GM12878 (cell line): ENCODE measurements around the gene ARL16. TPM values are rescaled to one million over a fixed set of nuclear protein-coding genes. Genes with fewer than 3 reads are reported as not detected.

Experiments
- ATAC-seq: fragments of 200-7000 bp; cut with Tn5 transposase; 3 replicates; pipeline ENCODE4 v1.9.1; 2020; ENCODE audit warnings: mild to moderate bottlenecking, moderate library complexity
- BruUV-seq: library from RNA; stranded (reverse); fragments of 400-500 nt; replicated peaks from 2 replicates; lab custom pipeline; 2021; lab: Mats Ljungman, UMichigan
- CTCF ChIA-PET: fragments of 300-600 bp; sonication (Branson Sonifier 250); formaldehyde crosslinking; extraction: SDS; loops from one replicate; lab custom pipeline; 2021; ENCODE audit warnings: inconsistent platforms; lab: Yijun Ruan, JAX
- POLR2A ChIA-PET: fragments of 350-600 bp; formaldehyde crosslinking; extraction: SDS; loops from one replicate; lab custom pipeline; 2021; ENCODE audit warnings: inconsistent platforms; lab: Charles Lee
- RAD21 ChIA-PET: fragments of 300-600 bp; sonication (Branson Sonifier 250); formaldehyde crosslinking; loops from one replicate; lab custom pipeline; 2023; ENCODE audit warnings: antibody characterized with exemption; ENCODE audit not compliant: unreplicated experiment; lab: Charles Lee
- SMC1A ChIA-PET: fragments of 300-600 bp; sonication (Branson Sonifier 250); formaldehyde crosslinking; loops from one replicate; lab custom pipeline; 2023; ENCODE audit not compliant: unreplicated experiment, uncharacterized antibody; lab: Charles Lee
- DNase-seq: peaks from one replicate; pipeline ENCODE4 v3.0.0-alpha.2; 2011; ENCODE audit warnings: low read depth, low spot score
- FAIRE-seq: peaks from 3 replicates; lab custom pipeline; 2011; peaks lifted over from hg19 to GRCh38; lab: Jason Lieb, UNC
- H2AFZ ChIP-seq: 2 replicates; pipeline ENCODE4 v1.6.0; 2011; ENCODE audit warnings: low read depth, low read length, control low read depth; ENCODE audit not compliant: control insufficient read depth
- H3K27ac ChIP-seq: 2 replicates; pipeline ENCODE4 v1.5.1; 2011; ENCODE audit warnings: control low read depth; ENCODE audit not compliant: control insufficient read depth, insufficient read depth
- H3K27me3 ChIP-seq, 2 experiments: replicated peaks in 1 of 2; 2 replicates each; pipeline versions ENCODE4 v1.6.0 to v1.6.1; 2011; ENCODE audit warnings: low read length in 1 of 2; ENCODE audit not compliant: control insufficient read depth in 2 of 2, insufficient read depth in 2 of 2
- H3K36me3 ChIP-seq, 2 experiments: 2 replicates each; pipeline ENCODE4 v1.5.1; 2011; ENCODE audit warnings: low read length in 1 of 2; ENCODE audit not compliant: control insufficient read depth in 2 of 2, insufficient read depth in 2 of 2
- H3K4me1 ChIP-seq: 2 replicates; pipeline ENCODE4 v1.6.1; 2011; ENCODE audit warnings: mild to moderate bottlenecking, low read length, moderate library complexity, mixed read lengths; ENCODE audit not compliant: control insufficient read depth, insufficient read depth
- H3K4me2 ChIP-seq: 2 replicates; pipeline ENCODE4 v1.6.0; 2011; ENCODE audit warnings: control low read depth; ENCODE audit not compliant: control insufficient read depth, insufficient read depth
- H3K4me3 ChIP-seq: fragments of 200-600 bp; sonication (generic); 2 replicates; pipeline ENCODE4 v1.5.1; 2016
- H3K79me2 ChIP-seq: 2 replicates; pipeline ENCODE4 v1.6.0; 2011; ENCODE audit warnings: low read length; ENCODE audit not compliant: control insufficient read depth, insufficient read depth
- H3K9ac ChIP-seq: 2 replicates; pipeline ENCODE4 v1.8.0; 2011; ENCODE audit warnings: low read length, control low read depth, mixed read lengths; ENCODE audit not compliant: control insufficient read depth, insufficient read depth
- H3K9me3 ChIP-seq: replicated peaks from 3 replicates; pipeline ENCODE4 v1.5.1; 2011; ENCODE audit warnings: mild to moderate bottlenecking, low read length; ENCODE audit not compliant: control insufficient read depth, insufficient read depth
- H4K20me1 ChIP-seq: 2 replicates; pipeline ENCODE4 v1.6.0; 2011; ENCODE audit not compliant: control insufficient read depth, insufficient read depth
- ATF3 ChIP-seq: IDR thresholded peaks from 2 replicates; pipeline ENCODE4 v1.6.1; 2011; ENCODE audit warnings: low read depth, mild to moderate bottlenecking, low read length, moderate library complexity, borderline replicate concordance; ENCODE audit errors: extremely low read depth
- BCLAF1 ChIP-seq: fragments of 450-650 bp; IDR thresholded peaks from 2 replicates; pipeline ENCODE4 v1.6.1; 2017; ENCODE audit warnings: antibody characterized with exemption, mild to moderate bottlenecking, moderate library complexity
- EED ChIP-seq: sonication (generic); IDR thresholded peaks from 2 replicates; pipeline ENCODE4 v1.6.1; 2016; ENCODE audit warnings: antibody characterized with exemption, low read depth
- FOXM1 ChIP-seq: IDR thresholded peaks from 2 replicates; pipeline ENCODE4 v1.6.1; 2012; ENCODE audit warnings: low read depth, mild to moderate bottlenecking, inconsistent platforms, low read length, moderate library complexity
- GATAD2B ChIP-seq: fragments of 450-650 bp; conservative IDR thresholded peaks from 2 replicates; pipeline ENCODE4 v1.6.1; 2017; ENCODE audit warnings: low read depth, mild to moderate bottlenecking, moderate library complexity
- IRF4 ChIP-seq: IDR thresholded peaks from 2 replicates; pipeline ENCODE4 v1.6.1; 2011; ENCODE audit warnings: low read depth, low read length
- JUNB ChIP-seq: IDR thresholded peaks from 2 replicates; pipeline ENCODE4 v1.6.1; 2016; ENCODE audit warnings: antibody characterized with exemption, mild to moderate bottlenecking
- KLF5 ChIP-seq: fragments of 450-650 bp; IDR thresholded peaks from 2 replicates; pipeline ENCODE4 v1.6.1; 2014; ENCODE audit warnings: mild to moderate bottlenecking; ENCODE audit not compliant: partially characterized antibody
- PAX5 ChIP-seq: IDR thresholded peaks from 2 replicates; pipeline ENCODE4 v1.6.1; 2011; ENCODE audit warnings: low read depth, low read length, borderline replicate concordance
- POU2F2 ChIP-seq: IDR thresholded peaks from 3 replicates; pipeline ENCODE4 v1.6.1; 2011; ENCODE audit warnings: low read depth, mild to moderate bottlenecking, low read length, borderline replicate concordance
- RELB ChIP-seq: fragments of 450-650 bp; IDR thresholded peaks from 2 replicates; pipeline ENCODE4 v1.6.1; 2017; ENCODE audit warnings: low read depth, mild to moderate bottlenecking, moderate library complexity
- REST ChIP-seq: IDR thresholded peaks from 2 replicates; pipeline ENCODE4 v1.6.1; 2012; ENCODE audit warnings: mild to moderate bottlenecking, low read depth, low read length
- YBX1 ChIP-seq: fragments of 450-650 bp; IDR thresholded peaks from 2 replicates; pipeline ENCODE4 v1.6.1; 2016; ENCODE audit warnings: antibody characterized with exemption
- ZNF217 ChIP-seq: fragments of 450-650 bp; IDR thresholded peaks from 2 replicates; pipeline ENCODE4 v1.6.1; 2017; ENCODE audit warnings: antibody characterized with exemption, mild to moderate bottlenecking
- WGBS: methylation state at CpG from one replicate; pipeline ENCODE4 v1.1.6; 2016; ENCODE audit warnings: low lambda C conversion rate; ENCODE audit not compliant: insufficient replicate concordance, insufficient coverage; ENCODE audit errors: missing lambda C conversion rate; 5-methylcytosine and 5-hydroxymethylcytosine counted together
- in situ Hi-C: fragments of 300-500 bp; cut with MboI; formaldehyde crosslinking; loops from 9 replicates; pipeline ENCODE4 v1.14.3; 2018; ENCODE audit warnings: mixed read lengths
- intact Hi-C: fragments of 100-400 bp; cut with micrococcal nuclease; formaldehyde crosslinking; loops from one replicate; pipeline ENCODE4 v1.14.2; 2022; ENCODE audit not compliant: unreplicated experiment
- polyA plus RNA-seq, 11 experiments: library from polyadenylated mRNA; depleted of rRNA in 4 of 11; unstranded in 6 of 11; stranded (reverse) in 5 of 11; fragments of >200 nt; fragmentation: Nextera tagmentation in 4 of 11; fragmentation: Illumina TruSeq in 1 of 11; extraction: Ambion mirVana in 4 of 11; extraction: Trizol in 1 of 11; gene quantifications; 1 replicate in 1 of 11; 2 replicates in 10 of 11; pipeline versions ENCODE4 v1.2.1 to v1.2.3, GENCODE V29; 2011 to 2016; ENCODE audit warnings: inconsistent platforms in 2 of 11, missing spikeins in 2 of 11, low read depth in 1 of 11
- total RNA-seq, 4 experiments: library from RNA; depleted of rRNA in 3 of 4; stranded (reverse); fragments of >200 nt in 3 of 4; fragmentation: Illumina TruSeq in 1 of 4; extraction: Trizol in 1 of 4; gene quantifications; 2 replicates each; pipeline versions ENCODE4 v1.2.1 to v1.2.3, GENCODE V29; 2013 to 2021

The ARL16 gene
- total and polyA plus RNA-seq, 10 of the 15 experiments (the other 5 are each of a cell fraction or from before 2014, with no cell fraction given) = 4.7 to 47.6 (median 30.9) TPM

GRCh38 chr17:81672504-81672903, 11.1 kb downstream of the ARL16 start:
- intact Hi-C loops (no loop called here), in situ Hi-C loops (no loop called here)
- no peak for FAIRE-seq
- DNase-seq = no peak
- no peak overlapping the region for H3K4me2 ChIP-seq
- WGBS = 92% methylated on average over 18 of the region's 18 CpGs
- no TSS peak for BruUV-seq
- peaks cover 11 to 23% of the 10 kb centered on the region in 2 experiments for H3K36me3 ChIP-seq
- H4K20me1 ChIP-seq = no peaks in the 10 kb centered on the region
- H3K27ac ChIP-seq = no peak overlapping the region
- H3K4me3 ChIP-seq = no peak overlapping the region
- ChIA-PET SMC1A (no interaction called here), RAD21 (no interaction called here), POLR2A (no interaction called here), CTCF (no interaction called here)
- H3K9me3 ChIP-seq = no peaks in the 10 kb centered on the region
- 0 out of 2 replicates have a peak, but pooled peaks cover 5% of the 10 kb centered on the region for H3K4me1 ChIP-seq
- no peaks in the 10 kb centered on the region for H3K27me3 ChIP-seq
- peaks cover 10% of the 10 kb centered on the region for H3K79me2 ChIP-seq
- no peak overlapping the region for H3K9ac ChIP-seq
- H2AFZ ChIP-seq = no peak overlapping the region
- ATAC-seq = no peak
- no peak for TF ChIP-seq KLF5
- TF ChIP-seq RELB = no peak
- TF ChIP-seq FOXM1 = no peak
- TF ChIP-seq YBX1 = no peak
- no peak for TF ChIP-seq POU2F2
- TF ChIP-seq EED = no peak
- no peak for TF ChIP-seq GATAD2B
- TF ChIP-seq IRF4 = no peak
- TF ChIP-seq PAX5 = no peak
- no peak for TF ChIP-seq ATF3
- no peak for TF ChIP-seq JUNB
- no peak for TF ChIP-seq ZNF217
- no peak for TF ChIP-seq BCLAF1
- TF ChIP-seq REST = no peak
